ENCODE measurements around the gene INSYN1. TPM values are rescaled to one million over a fixed set of nuclear protein-coding genes. Genes with fewer than 3 reads are reported as not detected.
"Not testable (repeated sequence)": the region's sequence is repeated elsewhere in the genome, so short reads cannot be mapped to it uniquely, and the experiment has no call there.

INSYN1 gene, protein sequence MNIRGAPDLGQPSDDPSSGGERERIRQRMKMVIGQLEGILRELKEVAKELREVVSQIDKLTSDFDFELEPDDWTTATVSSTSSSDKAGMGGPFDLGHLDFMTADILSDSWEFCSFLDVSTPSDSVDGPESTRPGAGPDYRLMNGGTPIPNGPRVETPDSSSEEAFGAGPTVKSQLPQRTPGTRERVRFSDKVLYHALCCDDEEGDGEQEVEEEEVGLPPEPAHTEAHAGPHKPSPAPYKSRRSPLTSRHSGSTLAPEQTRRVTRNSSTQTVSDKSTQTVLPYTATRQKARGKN
- total RNA-seq, result 1.4 TPM

DNA sequence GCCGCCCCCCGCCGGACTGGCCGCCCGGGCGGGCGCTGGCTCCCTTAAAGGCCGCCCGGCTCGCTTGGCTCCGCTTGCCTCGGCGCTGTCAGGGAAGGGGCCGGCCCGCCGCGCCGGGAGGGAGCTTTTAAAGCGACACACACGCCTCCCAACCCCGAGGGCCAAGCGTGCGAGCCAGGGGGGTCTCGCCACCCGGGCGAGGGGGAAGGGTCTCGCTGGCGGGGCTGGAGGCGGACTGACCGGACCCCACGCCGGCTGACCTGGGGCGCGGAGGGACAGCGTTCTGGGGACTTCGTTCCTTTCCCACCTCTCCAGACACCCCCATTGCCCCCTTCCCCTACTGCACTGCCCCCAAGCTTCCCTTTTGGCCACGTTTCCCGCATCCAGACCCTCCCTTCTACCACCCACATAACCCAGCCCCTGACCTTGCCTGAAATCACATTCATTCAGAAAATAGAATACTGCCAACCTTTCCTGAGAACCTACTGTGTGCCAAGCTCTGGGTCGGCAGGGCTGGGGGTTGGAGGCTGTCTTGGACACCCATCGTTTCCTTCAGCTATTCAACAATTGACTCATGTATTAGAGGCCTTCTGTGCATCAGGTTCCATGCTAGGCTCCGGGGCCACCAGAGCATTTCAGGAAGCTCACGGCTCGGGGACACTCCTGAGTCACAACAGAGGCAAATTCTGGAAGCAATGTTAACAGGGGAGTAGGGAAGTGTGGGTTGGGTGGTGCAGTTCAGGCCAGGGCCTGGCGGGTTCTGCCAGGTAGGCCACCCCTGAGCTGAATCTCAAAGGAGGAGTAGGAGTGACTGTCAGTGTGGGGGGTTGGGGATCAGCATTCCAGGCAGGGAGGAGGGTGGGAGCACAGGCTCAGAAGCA lies at the start of gene INSYN1:
Gene INSYN1 (minus strand): TSS at position 102 of the 881 bp plus-strand sequence. CDS start 2,221 bp downstream, outside the sequence.
- ATAC-seq (peak; percentile 54), DNase-seq (ENCODE audit: low spot score) (no peak)

DNA sequence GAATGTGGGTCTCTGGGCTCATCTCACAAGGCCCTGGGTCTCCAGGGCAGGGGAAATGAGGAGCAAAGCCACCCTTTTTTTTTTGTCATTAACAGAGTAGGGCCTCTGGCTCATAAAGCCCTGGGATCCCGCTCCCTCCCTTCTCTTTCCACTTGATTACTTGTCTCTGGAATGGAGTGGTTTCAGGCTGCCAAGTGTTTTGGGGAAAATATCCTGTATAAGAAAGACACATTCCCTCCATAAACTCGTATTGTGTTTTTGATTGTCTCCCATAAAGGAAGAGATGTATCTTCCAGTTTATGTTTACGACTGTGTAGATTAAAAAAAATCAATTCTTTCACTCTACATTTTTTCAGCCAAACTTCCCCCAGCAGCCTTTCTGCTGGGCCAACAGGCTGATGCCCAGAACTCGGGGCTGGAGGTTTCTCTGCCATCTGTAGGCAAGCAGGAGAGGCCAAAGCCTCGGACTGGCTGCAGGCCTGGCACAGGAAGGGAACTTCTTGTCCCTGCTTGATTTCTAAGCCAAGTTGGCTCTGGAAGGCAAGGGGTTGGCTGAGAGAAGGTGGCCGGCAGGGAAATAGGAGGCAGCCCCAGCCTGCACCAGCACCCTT lies 49.4 kb upstream of the INSYN1 start:
- ATAC-seq, result no peak

DNA sequence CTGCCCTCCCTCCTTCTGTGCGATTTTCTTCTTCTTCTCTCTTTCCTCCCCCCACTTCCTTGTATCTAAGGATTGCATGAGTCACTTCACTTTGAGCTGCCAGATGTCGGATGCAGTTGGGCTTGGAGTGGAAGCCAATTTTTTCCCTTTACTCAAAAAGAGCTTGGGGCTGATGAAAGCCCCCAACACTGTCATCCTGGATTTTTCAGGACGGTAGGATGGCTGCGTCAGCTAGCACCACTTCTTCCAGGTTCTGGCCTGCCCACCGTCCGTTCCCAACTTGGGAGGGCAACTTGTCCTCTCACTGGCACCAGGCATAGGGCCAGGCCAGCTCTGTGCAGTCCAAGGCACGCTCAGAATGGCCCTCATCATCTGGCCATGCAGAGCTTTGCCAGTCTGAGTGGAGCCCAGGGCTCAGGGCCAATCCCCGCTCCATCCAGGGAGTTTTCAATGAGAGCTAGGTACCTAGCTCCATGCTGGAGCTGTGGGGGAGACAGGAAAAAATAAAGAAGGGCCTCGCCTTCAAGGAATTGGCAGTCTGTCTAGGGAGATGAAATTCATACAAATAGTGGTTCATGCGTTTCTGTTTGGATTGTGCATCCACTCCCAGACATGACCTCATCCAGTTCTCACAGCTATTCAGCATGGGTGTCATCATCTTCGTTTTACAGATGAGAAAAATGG lies 47.7 kb upstream of the INSYN1 start:
- no peak for ATAC-seq
- DNase-seq (ENCODE audit: low spot score), result no peak

More for the DNA sequence above, 49.4 kb upstream of the INSYN1 start:
- DNase-seq (ENCODE audit: low spot score), result no peak

DNA sequence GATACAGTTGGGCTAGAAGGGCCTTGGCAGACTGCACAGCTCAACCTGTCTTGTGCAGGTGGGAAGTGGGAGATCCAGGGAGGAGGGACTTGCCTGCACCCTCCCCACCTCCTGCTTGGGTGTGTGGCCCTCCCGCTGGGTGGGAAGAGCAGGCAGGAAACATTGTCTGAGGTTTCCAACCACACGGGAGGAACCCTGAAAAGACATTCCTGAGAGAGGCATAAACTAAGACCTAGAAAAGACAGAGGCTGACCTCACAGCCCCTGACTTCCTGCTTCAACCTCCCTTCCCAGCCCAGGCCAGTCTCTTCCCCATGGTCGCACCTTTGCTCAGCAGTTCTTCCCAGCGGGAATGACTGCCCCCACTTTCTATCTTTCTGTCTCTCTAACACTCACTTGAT lies 46.3 kb upstream of the INSYN1 start:
- ATAC-seq (no peak), DNase-seq (ENCODE audit: low spot score) (no peak)

DNA sequence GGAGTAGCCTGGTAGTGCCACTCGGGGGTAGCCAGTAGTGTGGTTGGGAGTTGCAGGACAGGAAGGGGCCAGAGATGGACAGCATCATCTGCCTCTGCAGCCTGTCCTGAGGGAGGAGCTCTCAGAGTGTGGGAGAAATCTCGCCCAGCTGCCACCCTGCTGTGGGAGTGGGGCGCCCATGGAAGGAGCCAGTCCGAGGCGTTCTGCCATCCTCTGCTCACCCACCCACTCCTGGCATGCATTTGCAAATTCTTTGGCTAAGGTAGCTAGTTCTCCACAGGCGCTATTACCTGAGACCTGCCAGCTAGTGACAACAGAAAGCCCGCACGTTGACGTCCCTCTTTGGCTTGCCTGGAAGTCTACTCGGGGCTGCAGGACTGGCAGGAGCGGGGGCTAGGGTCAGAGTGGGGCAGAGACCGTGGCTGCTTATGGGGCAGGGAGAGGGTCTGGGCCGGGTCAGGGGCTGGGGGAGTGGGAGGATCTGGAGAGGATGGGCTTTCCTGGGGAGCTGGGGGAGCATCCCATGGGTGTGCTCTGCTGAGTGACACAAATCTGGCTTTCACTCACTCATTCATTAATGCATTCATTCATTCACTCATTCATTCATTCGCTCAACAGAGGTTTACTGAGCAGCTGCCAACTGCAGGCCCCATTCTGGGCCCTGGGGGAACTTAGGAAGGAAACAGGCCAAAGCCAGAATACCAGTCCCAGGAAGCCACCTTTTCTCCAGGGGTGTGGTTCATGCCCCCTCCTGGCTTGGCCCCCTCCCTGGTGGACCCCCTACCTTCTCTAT lies 44.4 kb upstream of the INSYN1 start:
- DNase-seq (ENCODE audit: low spot score) (no peak), ATAC-seq (no peak)

DNA sequence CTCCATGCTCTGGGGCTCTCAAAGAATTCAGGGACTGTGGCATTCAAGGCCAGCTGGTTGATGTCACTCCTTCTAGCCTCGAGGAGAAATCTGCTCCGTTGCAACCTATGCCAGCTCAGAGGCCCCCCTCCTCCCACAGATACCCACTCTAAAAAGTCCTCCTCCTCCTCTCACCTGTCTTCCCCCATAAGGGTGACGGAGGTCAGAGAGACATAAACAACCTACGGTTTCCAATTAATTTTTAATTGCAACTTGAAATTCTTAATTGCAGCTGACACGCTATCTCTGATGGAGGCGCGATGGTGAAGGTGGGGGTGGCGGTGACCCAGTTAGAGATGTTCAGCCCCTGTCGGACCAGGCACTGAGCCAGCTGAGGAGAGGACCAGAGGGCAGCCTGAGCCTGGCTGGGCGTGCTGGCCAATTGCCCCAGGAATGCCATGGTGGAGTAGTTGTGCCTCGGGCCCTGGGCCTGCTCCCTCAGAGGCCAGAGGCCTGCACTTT lies 43.2 kb upstream of the INSYN1 start:
- no peak for DNase-seq (ENCODE audit: low spot score)

DNA sequence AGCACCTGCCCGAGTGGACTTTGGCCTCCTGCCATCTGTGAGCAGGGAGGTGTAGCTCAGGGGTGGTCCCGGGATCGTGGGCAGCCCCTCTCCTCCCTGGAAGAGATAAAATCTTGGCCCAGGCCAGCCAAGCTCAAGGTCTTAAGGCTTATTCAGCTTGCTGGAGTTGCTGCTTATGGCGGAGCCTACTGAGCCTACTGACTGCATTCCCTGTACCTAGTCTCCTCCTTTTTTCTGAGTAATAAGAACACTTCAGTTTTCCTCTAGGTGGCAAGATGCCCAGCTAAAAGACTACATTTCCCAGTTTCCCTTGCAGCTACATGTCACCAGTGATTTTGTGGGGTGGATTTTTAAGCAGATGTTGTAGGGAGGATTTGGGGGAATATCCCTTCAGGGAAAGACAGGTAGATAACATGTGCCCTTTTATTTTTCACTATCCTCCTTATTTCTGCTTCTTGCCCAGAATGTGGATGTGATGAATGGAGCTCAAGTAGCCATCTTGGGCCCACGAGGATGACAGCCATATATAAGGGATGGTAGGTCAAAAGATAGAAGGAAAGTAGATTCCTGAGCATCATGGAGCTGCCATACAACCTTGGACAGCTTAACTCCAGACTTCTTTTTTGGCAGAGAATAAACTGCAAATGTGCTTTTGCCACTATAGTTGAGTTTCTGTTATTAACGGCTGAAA lies 41.4 kb upstream of the INSYN1 start:
- ATAC-seq (no peak), DNase-seq (ENCODE audit: low spot score) (no peak)

More for the DNA sequence above, 43.2 kb upstream of the INSYN1 start:
- ATAC-seq, result no peak

DNA sequence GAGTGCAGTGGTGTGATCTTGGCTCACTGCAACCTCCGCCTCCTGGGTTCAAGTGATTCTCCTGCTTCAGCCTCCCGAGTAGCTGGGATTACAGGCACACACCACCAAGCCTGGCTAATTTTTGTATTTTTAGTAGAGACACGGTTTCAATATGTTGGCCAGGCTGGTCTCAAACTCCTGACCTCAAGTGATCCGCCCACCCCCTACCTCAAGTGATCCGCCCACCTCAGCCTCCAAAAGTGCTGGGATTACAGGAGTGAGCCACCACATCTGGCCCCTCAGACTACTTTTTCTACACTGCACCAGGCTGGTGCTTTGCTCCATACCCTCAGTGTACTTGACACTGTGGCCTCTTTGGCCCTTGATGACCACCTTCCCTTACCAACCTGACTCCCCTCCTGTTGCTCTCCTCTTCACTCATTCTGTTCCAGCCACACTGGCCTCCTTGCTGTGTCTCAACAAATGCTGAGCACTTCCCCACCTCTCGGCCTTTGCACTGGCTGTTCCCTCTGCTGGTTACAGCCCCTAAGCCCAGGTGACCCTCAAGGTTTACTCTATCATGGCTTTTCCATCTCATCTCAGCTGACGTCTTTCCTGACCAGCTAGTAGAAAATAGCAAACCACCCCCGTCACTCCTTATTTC lies 39.9 kb upstream of the INSYN1 start:
- ATAC-seq; DNase-seq (ENCODE audit: low spot score): not testable (repeated sequence)

DNA sequence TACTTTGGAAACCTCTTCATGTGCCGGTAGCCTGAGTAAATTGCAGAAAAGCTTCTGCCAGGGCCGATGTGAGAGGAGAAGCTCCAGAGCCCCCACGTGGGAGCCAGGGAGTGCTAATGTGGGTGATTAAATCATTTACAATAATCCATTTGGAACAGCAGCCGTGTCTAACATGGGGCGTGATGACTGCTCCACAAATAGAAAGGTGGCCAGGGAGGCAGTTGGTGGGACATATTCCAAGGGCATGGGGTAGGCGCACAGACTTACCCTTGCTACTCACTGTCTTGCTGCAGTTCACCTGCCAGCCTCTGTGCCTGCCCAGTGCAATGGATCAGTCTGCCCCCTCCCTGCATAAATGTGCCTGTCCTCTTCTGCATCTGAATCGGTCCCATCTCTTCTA lies 39.3 kb upstream of the INSYN1 start:
- ATAC-seq (no peak), DNase-seq (ENCODE audit: low spot score) (no peak)

DNA sequence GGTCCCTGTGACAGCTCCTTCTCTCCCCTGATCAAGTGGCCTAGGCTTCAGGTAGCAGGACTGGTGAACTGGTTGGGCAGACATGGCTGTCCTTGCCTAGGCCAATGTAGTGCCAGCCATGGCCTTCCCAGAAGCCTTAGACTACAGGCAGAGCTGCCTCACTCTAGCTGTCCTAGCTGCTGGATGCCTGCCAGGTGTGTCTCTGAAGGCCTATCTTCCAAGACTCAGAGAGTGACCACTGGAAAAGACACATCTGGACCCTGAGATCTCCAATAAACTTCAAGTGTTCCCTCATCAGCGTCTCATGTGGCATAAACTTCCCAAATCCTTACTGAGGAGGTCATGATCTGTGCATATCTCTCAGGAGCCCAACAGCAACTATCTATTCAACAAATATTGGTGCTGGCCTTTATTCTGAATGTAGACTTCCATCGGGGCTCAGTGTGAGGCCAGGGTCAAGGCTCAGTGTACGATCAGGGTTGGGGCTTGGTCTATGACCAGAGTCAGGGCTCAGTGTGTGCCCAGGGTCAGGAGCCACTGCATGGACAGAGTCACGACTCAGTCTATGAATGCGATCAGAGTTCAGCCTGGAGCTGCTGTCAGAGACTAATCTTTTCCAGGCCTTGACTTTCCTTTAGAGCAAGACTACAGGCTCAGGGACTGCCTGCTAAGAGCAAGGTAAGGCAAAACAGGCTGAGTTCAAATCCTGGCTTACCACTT lies 36.5 kb upstream of the INSYN1 start:
- no peak for ATAC-seq
- DNase-seq (ENCODE audit: low spot score), result no peak

DNA sequence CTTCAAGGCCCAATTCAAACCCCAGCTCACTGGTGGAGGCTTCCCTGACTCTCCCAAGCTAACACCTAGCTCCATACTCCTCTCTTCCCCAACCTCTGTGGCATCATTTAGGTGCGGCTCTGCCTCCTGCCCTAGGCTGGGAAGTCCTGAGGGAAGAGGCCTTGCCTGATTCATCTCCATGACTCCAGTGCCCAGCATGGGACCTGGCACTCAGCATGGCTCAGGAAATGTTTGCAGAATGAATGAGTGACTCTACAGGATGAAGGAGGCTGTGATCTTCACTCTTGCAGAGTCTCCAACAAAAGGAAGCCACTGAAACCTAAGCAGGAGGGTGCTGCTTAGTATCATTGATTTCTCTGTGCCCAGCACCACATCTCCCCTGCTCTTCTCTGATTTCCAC lies 34.5 kb upstream of the INSYN1 start:
- DNase-seq (ENCODE audit: low spot score), result no peak
- no peak for ATAC-seq

DNA sequence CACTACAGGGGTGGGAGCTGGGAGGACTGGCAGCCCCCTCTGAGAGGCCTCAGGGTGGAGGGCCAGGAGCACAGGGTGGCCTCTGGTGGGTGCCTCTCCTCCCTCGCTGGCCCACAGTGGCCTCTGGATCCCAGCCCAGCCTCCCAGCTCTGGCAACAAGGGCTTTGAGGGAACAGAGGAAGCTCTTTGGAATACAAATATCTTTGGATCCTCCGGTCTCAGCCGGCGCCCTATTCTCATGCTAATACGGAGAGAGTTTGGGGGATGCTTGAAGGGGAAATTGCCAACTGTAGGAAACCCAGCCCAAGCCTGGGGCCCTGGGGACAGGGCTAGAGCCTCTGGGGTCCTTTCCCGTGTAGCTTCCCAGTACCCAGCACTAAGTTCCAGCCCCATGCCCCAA lies 33.4 kb upstream of the INSYN1 start:
- DNase-seq (ENCODE audit: low spot score) (no peak), ATAC-seq (no peak)

DNA sequence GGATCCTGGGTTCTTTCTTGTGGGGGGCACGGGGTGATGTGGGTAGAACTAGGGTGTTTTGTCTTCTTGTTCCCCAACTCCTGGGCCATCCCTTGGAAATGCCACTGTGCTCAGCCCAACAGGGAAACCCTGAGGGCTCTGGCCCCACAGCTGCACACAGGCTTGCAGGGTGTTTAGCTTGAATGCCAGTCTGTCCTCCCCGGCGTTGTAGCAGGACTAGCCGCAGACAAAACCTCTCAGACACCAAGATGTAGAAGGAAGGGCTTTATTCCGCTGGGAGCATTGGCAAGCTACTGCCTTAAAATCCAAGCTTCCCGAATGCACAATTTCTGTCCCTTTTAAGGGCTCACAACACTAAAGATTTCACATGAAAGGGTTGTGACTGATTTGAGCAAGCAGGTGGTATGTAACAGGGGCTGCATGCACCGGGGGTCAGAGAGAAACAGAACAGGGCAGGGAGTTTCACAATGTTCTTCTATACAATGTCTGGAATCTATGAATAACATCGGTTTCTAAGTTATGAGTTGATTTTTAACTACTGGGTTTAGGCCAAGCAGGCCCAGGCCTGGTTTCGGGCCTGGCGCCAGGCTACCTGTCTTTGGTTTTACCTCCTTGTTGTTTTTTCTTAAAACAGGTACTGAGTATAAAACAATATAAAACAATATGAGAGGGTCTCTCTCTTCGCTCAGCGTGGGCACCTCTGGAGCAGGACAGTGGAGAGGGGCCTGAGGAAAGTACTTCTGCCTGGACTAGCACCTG lies 32.3 kb upstream of the INSYN1 start:
- ATAC-seq, result peak; percentile 16
- not testable (repeated sequence) for DNase-seq (ENCODE audit: low spot score)

DNA sequence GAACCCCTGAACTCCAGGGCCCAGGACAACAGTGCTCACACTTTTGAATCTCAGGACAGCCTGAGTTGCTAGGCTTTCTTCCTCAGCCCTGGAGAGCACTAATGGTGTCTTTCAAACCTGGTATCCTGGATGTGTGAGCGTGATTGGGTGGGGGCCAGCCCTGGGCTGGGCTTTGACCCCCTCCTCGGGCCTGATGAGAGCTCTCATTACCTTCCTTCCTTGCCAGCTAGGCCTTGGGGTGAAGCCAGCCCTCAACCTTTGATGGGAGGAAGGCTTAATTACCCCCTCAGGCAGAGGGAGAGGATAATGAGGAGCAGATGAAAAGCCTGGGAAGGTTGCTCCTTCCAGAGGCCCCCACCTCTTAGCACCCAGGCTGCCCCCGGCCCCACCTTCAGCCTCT lies 31.1 kb upstream of the INSYN1 start:
- ATAC-seq (no peak), DNase-seq (ENCODE audit: low spot score) (no peak)

DNA sequence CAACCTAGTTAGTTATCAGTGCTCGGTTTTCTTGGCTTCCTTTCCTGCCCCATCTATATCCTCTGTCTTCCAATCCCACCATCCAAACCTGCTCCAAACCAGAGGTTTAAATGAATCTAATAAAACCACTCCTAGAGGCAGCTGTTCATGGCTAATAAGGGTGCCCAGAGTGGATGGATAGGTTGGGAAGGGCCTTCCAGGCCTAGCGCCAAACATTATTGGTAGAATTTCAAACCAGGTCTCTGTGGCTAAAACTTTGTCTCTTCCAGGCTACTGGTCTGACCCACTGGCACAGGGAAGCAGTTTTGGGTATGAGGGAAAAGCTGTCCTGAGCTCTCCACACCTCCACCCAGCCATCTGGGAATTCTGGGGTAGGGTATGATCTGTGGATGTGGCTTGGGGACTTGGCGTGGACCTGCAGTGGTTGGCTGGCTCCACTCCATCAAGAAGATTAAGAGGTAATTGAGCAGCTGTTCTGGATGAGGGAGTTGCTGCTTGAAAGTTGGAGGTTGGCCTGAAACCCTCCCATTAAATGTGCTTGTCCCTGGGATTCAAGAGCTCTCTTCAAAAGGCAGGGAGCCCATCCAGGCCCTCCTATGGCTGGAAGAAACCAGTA lies 29.3 kb upstream of the INSYN1 start:
- no peak for ATAC-seq
- DNase-seq (ENCODE audit: low spot score), result no peak

DNA sequence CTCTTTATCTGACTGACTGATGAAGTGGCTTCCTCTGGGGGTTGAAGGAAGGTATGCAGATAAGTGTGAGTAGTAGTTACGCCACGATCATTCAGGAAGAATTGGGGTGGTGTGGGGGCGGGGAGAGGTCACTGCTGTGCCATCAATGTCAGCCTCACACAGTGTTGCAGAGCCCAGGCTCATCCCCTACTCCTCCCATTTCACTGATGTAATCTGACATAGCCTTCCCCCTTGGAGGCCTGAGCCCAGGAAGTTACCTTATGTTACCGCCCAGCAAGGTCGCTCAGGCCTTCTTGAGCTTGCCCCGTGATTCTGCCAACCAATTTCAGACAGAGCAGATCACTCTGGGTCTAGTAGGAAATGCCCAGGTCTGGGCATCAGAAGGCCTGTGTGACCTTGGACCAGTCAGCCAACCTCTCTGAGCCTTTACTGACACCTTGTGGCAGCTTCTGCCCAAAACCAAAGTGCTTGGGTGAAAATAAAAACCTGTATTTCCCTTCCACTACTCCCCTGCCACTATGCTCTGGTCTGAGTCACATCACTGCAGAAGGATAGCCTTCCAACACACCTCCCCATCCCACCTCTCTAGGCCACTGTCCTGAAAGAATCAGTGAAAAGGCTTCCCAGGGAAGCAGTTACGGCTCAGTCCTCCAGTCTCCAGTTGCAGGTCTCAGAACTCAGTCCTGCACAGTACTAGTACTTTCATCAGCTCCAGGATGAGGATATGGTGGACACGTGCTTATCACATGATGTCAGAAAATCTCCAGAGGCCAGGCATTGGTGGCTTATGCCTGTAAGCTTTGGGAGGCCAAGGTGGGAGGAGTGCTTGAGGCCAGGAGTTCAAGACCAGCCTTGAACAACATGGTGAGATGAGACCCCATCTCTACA lies 28.1 kb upstream of the INSYN1 start:
- ATAC-seq, result peak; percentile 29

More for the DNA sequence above, 28.1 kb upstream of the INSYN1 start:
- no peak for DNase-seq (ENCODE audit: low spot score)

Data from left lobe of liver (tissue), 2 donors.